Mesodermal cell (in vitro differentiated cells): ENCODE data around the gene PEAK1. TPM values are rescaled to one million over a fixed set of nuclear protein-coding genes. Genes with fewer than 3 reads are reported as not detected.

Source experiments
- H3K27ac ChIP-seq: 2 replicates; pipeline ENCODE4 v1.7.0; 2013; ENCODE audit warnings: mild to moderate bottlenecking, low read depth, low read length, moderate library complexity; ENCODE audit not compliant: severe bottlenecking
- H3K36me3 ChIP-seq: 2 replicates; pipeline ENCODE4 v1.7.1; 2013; ENCODE audit warnings: mild to moderate bottlenecking, low read length, moderate library complexity; ENCODE audit not compliant: control insufficient read depth, insufficient read depth
- H3K4me1 ChIP-seq: one replicate; pipeline ENCODE4 v1.7.1; 2013; ENCODE audit warnings: mild to moderate bottlenecking, low read length; ENCODE audit not compliant: insufficient read depth, control insufficient read depth, poor library complexity, severe bottlenecking
- H3K4me3 ChIP-seq: 2 replicates; pipeline ENCODE4 v1.7.0; 2013; ENCODE audit warnings: low read length, control low read depth, mild to moderate bottlenecking; ENCODE audit not compliant: insufficient read depth, poor library complexity, severe bottlenecking; ENCODE audit errors: extremely low read depth
- H3K9me3 ChIP-seq: 2 replicates; pipeline ENCODE4 v1.7.1; 2013; ENCODE audit warnings: mild to moderate bottlenecking, low read length, moderate library complexity; ENCODE audit not compliant: control insufficient read depth
- WGBS, 2 experiments: methylation state at CpG; one replicate each; pipeline ENCODE4 v1.1.5; 2013; ENCODE audit warnings: missing lambda C conversion rate in 2 of 2; ENCODE audit not compliant: insufficient coverage in 2 of 2; 5-methylcytosine and 5-hydroxymethylcytosine counted together
- polyA plus RNA-seq, 2 experiments: library from polyadenylated mRNA; stranded (reverse); fragments of 50-300 nt; gene quantifications; one replicate each; pipeline ENCODE4 v1.2.3, GENCODE V29; 2013

The PEAK1 gene, protein sequence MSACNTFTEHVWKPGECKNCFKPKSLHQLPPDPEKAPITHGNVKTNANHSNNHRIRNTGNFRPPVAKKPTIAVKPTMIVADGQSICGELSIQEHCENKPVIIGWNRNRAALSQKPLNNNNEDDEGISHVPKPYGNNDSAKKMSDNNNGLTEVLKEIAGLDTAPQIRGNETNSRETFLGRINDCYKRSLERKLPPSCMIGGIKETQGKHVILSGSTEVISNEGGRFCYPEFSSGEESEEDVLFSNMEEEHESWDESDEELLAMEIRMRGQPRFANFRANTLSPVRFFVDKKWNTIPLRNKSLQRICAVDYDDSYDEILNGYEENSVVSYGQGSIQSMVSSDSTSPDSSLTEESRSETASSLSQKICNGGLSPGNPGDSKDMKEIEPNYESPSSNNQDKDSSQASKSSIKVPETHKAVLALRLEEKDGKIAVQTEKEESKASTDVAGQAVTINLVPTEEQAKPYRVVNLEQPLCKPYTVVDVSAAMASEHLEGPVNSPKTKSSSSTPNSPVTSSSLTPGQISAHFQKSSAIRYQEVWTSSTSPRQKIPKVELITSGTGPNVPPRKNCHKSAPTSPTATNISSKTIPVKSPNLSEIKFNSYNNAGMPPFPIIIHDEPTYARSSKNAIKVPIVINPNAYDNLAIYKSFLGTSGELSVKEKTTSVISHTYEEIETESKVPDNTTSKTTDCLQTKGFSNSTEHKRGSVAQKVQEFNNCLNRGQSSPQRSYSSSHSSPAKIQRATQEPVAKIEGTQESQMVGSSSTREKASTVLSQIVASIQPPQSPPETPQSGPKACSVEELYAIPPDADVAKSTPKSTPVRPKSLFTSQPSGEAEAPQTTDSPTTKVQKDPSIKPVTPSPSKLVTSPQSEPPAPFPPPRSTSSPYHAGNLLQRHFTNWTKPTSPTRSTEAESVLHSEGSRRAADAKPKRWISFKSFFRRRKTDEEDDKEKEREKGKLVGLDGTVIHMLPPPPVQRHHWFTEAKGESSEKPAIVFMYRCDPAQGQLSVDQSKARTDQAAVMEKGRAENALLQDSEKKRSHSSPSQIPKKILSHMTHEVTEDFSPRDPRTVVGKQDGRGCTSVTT (N-terminal part only)
- 30.1 TPM for polyA plus RNA-seq (2013, experiment 1 of 2)
- 25.8 TPM for polyA plus RNA-seq (2013, experiment 2 of 2)

DNA sequence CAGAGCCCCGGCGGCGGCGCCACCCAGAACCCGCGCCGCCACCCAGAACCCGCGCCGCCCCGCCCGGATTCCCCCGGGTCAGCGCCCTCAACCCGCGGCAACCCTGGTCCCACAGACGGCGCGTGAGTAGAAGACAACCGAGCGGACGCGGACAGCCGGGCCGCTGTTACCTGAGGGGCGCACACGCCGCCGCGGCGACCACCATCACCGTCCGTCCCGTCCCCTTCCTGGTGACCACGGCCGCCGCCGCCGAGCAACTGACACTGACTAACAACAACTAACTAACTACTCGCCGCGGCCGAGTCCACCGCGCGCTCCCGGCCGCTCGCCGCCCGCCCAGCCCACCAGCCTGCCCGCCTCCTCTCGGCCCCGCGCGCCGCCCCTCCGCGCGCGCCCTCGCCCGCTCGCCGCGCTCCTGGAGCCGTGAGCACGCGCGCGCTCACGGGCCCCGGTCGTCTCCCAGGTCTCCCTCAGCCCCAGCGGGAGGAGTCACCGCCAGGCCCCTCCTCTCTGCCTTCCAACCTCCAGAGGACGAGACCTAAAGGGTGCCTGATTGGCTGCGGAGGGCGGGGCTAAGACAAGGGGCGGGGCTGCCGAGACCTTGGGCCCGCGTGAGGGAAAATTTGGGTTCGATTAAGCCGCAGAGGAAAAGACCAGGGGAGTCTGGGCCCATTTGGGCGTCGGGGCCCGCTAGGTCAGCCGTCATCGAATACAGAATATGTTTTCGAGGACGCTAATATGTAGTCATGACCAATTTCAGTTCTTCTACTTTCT is at the start of gene PEAK1:
Gene PEAK1 (minus strand): TSS at position 269 of the 774 bp plus-strand sequence. CDS start 238,178 bp downstream, outside the sequence.
- peaks cover 27% of the 10 kb centered on the region for H3K4me1 ChIP-seq
- 0% methylated on average over 25 to 66 of the region's 92 CpGs for WGBS, 2 experiments

DNA sequence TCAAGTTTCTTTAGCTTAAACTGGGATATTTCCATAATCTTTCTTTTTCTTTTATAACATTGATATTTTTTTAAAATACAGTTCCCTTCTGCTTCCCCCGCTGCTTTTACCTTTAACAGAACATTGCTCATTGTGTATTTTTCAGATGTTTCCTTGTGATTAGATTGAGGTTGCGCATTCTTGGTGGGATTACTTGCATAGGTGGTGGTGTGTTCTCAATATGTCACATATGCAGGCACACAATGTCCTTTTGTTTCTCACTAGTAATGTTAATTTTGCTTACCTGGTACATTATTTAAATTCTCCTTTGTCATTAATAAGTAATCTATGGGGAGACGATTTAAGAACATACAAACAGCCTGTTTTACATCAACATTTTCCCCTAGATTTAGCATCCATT is 49.0 kb upstream of the PEAK1 start:
- H3K36me3 ChIP-seq: peaks cover 62% of the 10 kb centered on the region
- no peaks in the 10 kb centered on the region for H3K9me3 ChIP-seq
- no peaks in the 10 kb centered on the region for H3K4me1 ChIP-seq
- no peak overlapping the region for H3K27ac ChIP-seq
- no peak overlapping the region for H3K4me3 ChIP-seq
- WGBS, 2 experiments: no CpG with 5 or more reads among the region's 3 CpGs

More for the DNA sequence above, at the start of gene PEAK1:
- peak within 1 kb of the TSS; percentile 91 for H3K27ac ChIP-seq
- no peaks in the 10 kb centered on the region for H3K36me3 ChIP-seq
- no peaks in the 10 kb centered on the region for H3K9me3 ChIP-seq
- H3K4me3 ChIP-seq: peak within 1 kb of the TSS; percentile 89

DNA sequence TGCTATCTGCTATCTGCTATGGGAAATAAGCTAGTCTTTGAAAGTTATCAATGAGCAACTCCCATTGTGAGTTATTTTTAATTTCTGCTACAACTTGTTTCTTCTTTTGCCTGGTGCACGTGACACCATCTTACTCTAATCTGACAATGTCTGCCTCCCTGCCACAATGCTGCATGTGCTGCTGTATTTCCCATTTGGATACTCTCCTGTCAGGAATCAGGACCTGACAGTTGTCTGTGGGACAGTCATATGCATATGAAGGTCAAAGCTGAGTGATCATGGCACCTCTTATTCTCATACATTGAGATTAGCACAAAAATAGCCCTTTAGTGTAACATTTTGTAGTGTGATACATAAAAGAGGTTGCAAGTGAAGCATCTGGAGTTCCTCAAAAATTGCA is 46.6 kb upstream of the PEAK1 start:
- peaks cover 53% of the 10 kb centered on the region for H3K36me3 ChIP-seq
- peaks cover 10% of the 10 kb centered on the region for H3K4me1 ChIP-seq
- H3K27ac ChIP-seq: no peak overlapping the region
- no peak overlapping the region for H3K4me3 ChIP-seq
- no peaks in the 10 kb centered on the region for H3K9me3 ChIP-seq
- WGBS, 2 experiments: 100% methylated on average over 1 of the region's 1 CpG

DNA sequence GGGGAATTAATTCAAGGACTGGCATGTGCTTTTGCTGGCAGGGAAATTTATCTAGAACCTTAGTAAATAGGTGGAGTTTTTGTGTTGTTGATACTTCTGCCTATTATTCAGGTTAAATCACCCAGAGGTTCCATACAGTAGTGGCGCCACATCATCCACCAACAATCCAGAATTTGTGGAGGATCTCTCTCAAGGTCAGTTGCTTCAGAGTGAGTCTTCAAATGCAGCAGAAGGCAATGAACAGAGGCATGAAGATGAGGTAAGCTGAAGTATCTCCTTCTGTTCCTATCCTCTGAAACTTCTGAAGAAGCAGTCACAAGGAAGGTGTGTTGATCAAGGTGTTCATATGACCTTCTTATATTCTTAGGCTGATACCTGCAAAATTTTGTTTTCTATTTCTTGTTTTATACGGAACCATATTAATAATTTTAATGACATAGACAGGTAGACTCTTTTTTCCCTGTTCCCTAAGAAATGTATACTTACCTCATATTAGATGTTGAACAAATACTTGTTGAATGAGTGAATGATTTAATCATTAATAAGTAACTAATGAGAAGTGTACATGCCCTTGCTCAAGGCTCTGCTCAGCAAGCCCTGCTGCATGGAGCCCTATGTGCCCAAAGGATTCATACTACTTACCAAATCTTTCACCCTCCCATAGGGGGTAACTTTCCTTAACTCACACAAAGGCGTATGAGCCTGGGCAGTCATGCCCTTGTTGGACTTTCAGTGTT is 44.4 kb upstream of the PEAK1 start:
- no peak overlapping the region for H3K4me3 ChIP-seq
- H3K27ac ChIP-seq: no peak overlapping the region
- H3K9me3 ChIP-seq: no peaks in the 10 kb centered on the region
- H3K36me3 ChIP-seq: peaks cover 62% of the 10 kb centered on the region
- WGBS, 2 experiments: 92% methylated on average over 2 of the region's 3 CpGs; no CpG with 5 or more reads in 1 of the 2 experiments
- H3K4me1 ChIP-seq: peaks cover 13% of the 10 kb centered on the region

DNA sequence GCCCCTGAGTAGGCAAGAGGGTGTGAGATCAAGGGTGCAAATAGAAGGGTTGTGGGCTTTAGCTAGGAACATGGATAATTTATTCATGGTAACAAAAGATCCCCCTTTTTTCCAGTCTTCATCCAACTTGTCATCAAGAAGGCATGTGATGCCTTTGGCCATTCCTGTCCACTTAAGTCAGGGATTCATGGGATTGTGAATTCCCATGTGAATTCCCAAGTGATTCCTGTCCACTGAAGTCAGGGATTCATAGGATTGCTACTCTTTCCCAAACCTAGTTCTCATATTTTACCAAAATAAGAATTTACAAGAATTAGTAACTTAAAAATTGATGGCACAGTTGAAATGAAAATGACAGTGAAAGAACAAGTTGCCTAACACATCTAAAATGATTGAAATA is 41.6 kb upstream of the PEAK1 start:
- no peaks in the 10 kb centered on the region for H3K9me3 ChIP-seq
- H3K4me1 ChIP-seq: peaks cover 32% of the 10 kb centered on the region
- no peak overlapping the region for H3K27ac ChIP-seq
- H3K4me3 ChIP-seq: no peak overlapping the region
- H3K36me3 ChIP-seq: peaks cover 54% of the 10 kb centered on the region

DNA sequence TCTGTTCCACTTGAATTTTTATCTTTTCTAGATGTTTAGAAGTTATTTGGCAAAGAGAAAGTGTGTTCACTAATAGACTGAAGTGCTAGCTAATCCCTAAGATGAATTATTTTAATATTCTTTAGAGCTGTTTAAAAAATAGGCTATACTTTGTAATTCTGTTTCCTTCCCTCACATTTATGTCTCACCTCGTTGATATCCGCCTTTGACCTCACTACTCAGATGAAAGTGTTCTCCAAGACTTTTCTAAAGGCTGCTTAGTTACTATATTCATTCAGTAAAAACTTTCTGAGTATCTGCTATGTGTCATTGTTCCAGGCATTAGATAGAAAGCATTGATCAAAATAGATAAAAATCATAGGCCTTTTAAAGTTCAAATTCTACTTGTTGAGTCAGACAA is 39.1 kb upstream of the PEAK1 start:
- Histone ChIP-seq H3K4me3 (no peak overlapping the region), H3K27ac (no peak overlapping the region), H3K4me1 (peaks cover 32% of the 10 kb centered on the region), H3K9me3 (no peaks in the 10 kb centered on the region), H3K36me3 (peaks cover 39% of the 10 kb centered on the region)
- no CpG with 5 or more reads among the region's 2 CpGs for WGBS, 2 experiments

DNA sequence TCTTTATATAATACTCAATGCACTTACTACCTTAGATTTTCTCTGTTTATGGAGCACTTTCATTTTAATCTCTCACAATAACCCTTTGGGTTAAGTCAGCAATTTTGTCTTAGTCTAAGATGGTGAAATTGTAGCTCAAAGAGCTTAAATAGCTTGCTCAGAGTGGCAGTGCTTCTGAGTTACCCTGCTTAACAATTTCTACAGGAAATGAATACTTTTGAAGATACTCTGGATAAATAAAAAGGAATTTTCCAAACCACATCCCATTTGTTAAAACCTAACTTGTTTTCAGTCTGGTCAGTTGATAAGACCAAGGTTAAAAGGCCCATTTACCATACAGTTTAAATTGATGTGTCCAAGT is 38.0 kb upstream of the PEAK1 start:
- peaks cover 32% of the 10 kb centered on the region for H3K4me1 ChIP-seq
- H3K36me3 ChIP-seq: peaks cover 35% of the 10 kb centered on the region
- no peak overlapping the region for H3K4me3 ChIP-seq
- no peaks in the 10 kb centered on the region for H3K9me3 ChIP-seq
- no peak overlapping the region for H3K27ac ChIP-seq

DNA sequence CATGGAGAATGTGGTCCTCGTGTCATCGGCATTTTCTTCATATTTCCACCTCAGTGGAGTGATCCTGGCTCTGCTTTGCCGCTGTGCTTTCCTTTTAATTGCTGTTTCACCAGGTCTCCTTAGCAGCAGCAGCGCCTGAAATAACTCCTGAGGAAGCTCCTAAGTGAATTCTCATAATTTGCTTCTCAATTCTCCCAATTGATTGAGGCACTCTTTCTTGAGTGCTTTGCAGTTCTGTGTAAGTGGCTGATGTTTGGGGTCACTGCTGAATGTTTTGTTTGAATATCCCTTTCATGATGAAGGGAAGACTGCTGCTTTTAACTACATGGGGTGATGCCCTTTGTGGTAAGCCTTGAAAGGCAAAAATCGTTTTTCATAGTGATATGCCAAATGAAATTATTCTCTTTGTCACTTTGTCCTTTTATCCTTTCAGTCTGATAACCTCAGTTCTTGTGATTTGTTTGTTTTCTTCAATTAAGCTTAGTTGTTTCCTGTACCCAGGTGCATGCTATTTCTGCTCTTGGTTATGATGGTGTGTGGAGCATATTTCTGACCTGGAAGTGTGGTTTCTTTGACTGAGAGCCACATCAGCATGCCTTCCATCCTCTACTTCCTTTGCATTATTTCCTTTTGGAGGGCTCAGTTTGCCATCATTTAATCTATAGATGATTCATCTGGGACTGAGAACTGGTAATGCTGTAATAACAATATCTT is 37.4 kb upstream of the PEAK1 start:
- Histone ChIP-seq H3K9me3 (no peaks in the 10 kb centered on the region), H3K36me3 (peaks cover 35% of the 10 kb centered on the region), H3K4me1 (peaks cover 30% of the 10 kb centered on the region), H3K27ac (no peak overlapping the region), H3K4me3 (no peak overlapping the region)
- 86 to 92% methylated on average over 4 to 5 of the region's 5 CpGs for WGBS, 2 experiments

DNA sequence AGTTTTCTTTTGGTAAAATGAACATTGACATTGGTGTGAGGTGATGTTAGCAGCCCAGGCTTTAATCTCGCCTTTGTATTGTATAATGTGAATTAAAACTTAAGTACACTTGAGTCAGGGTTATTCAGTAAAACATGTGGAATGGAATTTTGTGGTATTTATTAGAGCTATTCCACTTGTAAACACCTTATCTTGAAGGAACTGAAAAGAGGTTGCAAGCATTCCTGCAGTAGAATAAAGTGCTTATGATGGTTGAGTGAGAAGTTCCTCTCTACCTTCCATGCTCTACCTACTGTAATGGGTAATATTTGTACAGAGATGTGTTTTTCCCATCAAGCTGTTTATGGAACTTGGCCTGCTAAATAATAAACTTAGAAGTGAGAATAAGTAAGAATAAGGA is 36.8 kb upstream of the PEAK1 start:
- H3K4me3 ChIP-seq: no peak overlapping the region
- H3K27ac ChIP-seq: no peak overlapping the region
- 86 to 100% methylated on average over 1 of the region's 1 CpG for WGBS, 2 experiments
- H3K36me3 ChIP-seq: peaks cover 31% of the 10 kb centered on the region
- H3K4me1 ChIP-seq: peaks cover 24% of the 10 kb centered on the region
- no peaks in the 10 kb centered on the region for H3K9me3 ChIP-seq
